ENCODE data around the gene SERTAD1.
"Not testable (repeated sequence)": the region's sequence is repeated elsewhere in the genome, so short reads cannot be mapped to it uniquely, and the experiment has no call there.

The SERTAD1 gene

GRCh38 chr19:40425450-40426287, at the start of gene SERTAD1:
Gene SERTAD1, minus strand, starts transcription at chr19:40425992. Its CDS starts 2,446 bp downstream, at chr19:40423546.
- DNase-seq, result peak; percentile 98

- DNase-seq, result no peak
These were observed 48.9 kb upstream of the SERTAD1 start for GRCh38 chr19:40474737-40475136.

GRCh38 chr19:40472516-40472915, 46.7 kb upstream of the SERTAD1 start:
- DNase-seq, result no peak

- no peak for DNase-seq
These were observed 45.3 kb upstream of the SERTAD1 start for GRCh38 chr19:40471111-40471510.

- DNase-seq, result no peak
These were observed 43.2 kb upstream of the SERTAD1 start for GRCh38 chr19:40469011-40469410.

GRCh38 chr19:40466985-40467734, 41.4 kb upstream of the SERTAD1 start, which contains the start of gene SPTBN4:
Gene SPTBN4, plus strand, starts transcription at chr19:40467001. Its CDS starts 5,621 bp downstream, at chr19:40472622.
- DNase-seq, result no peak

- no peak for DNase-seq
These were observed 40.6 kb upstream of the SERTAD1 start for GRCh38 chr19:40466219-40466984.

GRCh38 chr19:40465557-40466218, 39.9 kb upstream of the SERTAD1 start, which contains the start of gene BLVRB:
Gene BLVRB, minus strand, starts transcription at chr19:40465745. Its CDS starts 57 bp downstream, at chr19:40465688.
- peak; percentile 91 for DNase-seq

- no peak for DNase-seq
These were observed 39.3 kb upstream of the SERTAD1 start for GRCh38 chr19:40465025-40465556.

- DNase-seq, result peak; percentile 58
These were observed 38.5 kb upstream of the SERTAD1 start for GRCh38 chr19:40464059-40465024.

GRCh38 chr19:40463587-40464037, 37.8 kb upstream of the SERTAD1 start:
- DNase-seq, result not testable (repeated sequence)

GRCh38 chr19:40461669-40462221, 36.0 kb upstream of the SERTAD1 start:
- no peak for DNase-seq

GRCh38 chr19:40460185-40460584, 34.4 kb upstream of the SERTAD1 start:
- DNase-seq, result no peak

GRCh38 chr19:40458597-40458974, 32.8 kb upstream of the SERTAD1 start:
- no peak for DNase-seq

GRCh38 chr19:40457953-40458596, 32.3 kb upstream of the SERTAD1 start:
- no peak for DNase-seq

- no peak for DNase-seq
These were observed 31.3 kb upstream of the SERTAD1 start for GRCh38 chr19:40457048-40457447.

- DNase-seq, result not testable (repeated sequence)
These were observed 28.2 kb upstream of the SERTAD1 start for GRCh38 chr19:40453943-40454342.

GRCh38 chr19:40453151-40453735, 27.5 kb upstream of the SERTAD1 start:
- no peak for DNase-seq

GRCh38 chr19:40452016-40452415, 26.2 kb upstream of the SERTAD1 start:
- no peak for DNase-seq

- no peak for DNase-seq
These were observed 24.9 kb upstream of the SERTAD1 start for GRCh38 chr19:40450664-40451063.

All from NCI-H146 (cell line).